ENCODE measurements around the gene NTM.

NTM gene

GRCh38 chr11:132206993-132207392 lies 836.6 kb downstream of the NTM start:
- TF ChIP-seq CTCF (conservative IDR thresholded peaks at IDR 0.05; ENCODE audit: low read length) = no peak
- no peak overlapping the region for H3K4me3 ChIP-seq (ENCODE audit: low read length)
- DNase-seq (ENCODE audit: low read depth) = no peak

GRCh38 chr11:132208477-132209055 lies 838.2 kb downstream of the NTM start:
- H3K4me3 ChIP-seq (ENCODE audit: low read length) = no peak overlapping the region
- TF ChIP-seq CTCF (conservative IDR thresholded peaks at IDR 0.05; ENCODE audit: low read length) = no peak
- DNase-seq (ENCODE audit: low read depth) = no peak

- no peak for TF ChIP-seq CTCF (conservative IDR thresholded peaks at IDR 0.05; ENCODE audit: low read length)
- DNase-seq (ENCODE audit: low read depth) = no peak
- no peak overlapping the region for H3K4me3 ChIP-seq (ENCODE audit: low read length)
These were observed 841.1 kb downstream of the NTM start for GRCh38 chr11:132211479-132211878.

- no peak for DNase-seq (ENCODE audit: low read depth)
- TF ChIP-seq CTCF (conservative IDR thresholded peaks at IDR 0.05; ENCODE audit: low read length) = no peak
- H3K4me3 ChIP-seq (ENCODE audit: low read length) = no peak overlapping the region
These were observed 847.4 kb downstream of the NTM start for GRCh38 chr11:132217856-132218255.

- TF ChIP-seq CTCF (conservative IDR thresholded peaks at IDR 0.05; ENCODE audit: low read length) = no peak
- no peak overlapping the region for H3K4me3 ChIP-seq (ENCODE audit: low read length)
These were observed 850.1 kb downstream of the NTM start for GRCh38 chr11:132220474-132220873.

GRCh38 chr11:132222345-132222744 lies 851.9 kb downstream of the NTM start:
- TF ChIP-seq CTCF (conservative IDR thresholded peaks at IDR 0.05; ENCODE audit: low read length) = no peak

More at GRCh38 chr11:132220474-132220873, 850.1 kb downstream of the NTM start:
- DNase-seq (ENCODE audit: low read depth) = peak; percentile 98

GRCh38 chr11:132226522-132226921 lies 856.1 kb downstream of the NTM start:
- no peak for DNase-seq (ENCODE audit: low read depth)
- H3K4me3 ChIP-seq (ENCODE audit: low read length) = no peak overlapping the region
- TF ChIP-seq CTCF (conservative IDR thresholded peaks at IDR 0.05; ENCODE audit: low read length) = no peak

More at GRCh38 chr11:132222345-132222744, 851.9 kb downstream of the NTM start:
- no peak overlapping the region for H3K4me3 ChIP-seq (ENCODE audit: low read length)
- DNase-seq (ENCODE audit: low read depth) = no peak
